ENCODE data around the gene COMTD1. TPM values are rescaled to one million over a fixed set of nuclear protein-coding genes. Genes with fewer than 3 reads are reported as not detected.

COMTD1 gene
- total RNA-seq, 1 donor: 13.4 TPM

DNA sequence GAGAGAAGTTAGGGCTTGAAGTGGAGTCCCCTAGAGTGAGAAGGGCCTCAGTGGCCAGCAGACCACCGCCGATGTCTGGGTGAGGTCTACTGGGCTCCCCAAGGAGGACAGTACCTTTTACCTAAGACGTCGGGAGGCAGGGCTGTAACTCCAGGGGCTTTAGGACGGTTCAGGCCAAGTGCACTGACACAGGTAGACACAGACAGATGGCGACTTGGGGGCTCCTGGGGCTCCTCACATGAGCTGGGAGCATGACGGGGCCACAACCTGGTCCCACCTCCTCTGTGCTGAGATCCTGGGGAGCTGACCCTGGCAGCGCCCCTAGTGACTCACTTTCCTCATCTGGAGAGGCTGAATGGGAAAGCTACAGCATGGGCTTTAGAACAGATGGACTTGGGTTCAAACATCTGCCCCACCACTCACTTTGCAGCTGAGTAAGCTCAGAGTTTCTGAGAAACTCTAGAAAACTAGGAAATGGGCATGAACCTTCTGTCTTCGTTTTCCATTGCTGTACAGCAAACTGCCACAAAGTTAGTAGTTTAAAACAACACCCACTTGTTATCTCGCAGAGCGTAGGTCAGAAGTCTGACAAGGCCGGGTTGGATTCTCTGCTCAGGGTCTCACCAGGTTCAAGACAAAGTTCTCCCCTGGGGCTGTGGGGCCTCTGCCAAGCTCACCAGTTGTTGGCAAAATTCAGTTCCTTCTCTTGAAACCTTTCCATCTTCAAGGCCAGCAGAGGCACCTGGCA is 4.7 kb upstream of the COMTD1 start:
- no peak overlapping the region for H2AFZ ChIP-seq (ENCODE audit: low read length)
- no peaks in the 10 kb centered on the region for H3K36me3 ChIP-seq (ENCODE audit: insufficient read depth, low read length)
- H3K27me3 ChIP-seq (ENCODE audit: insufficient read depth, low read length): no peaks in the 10 kb centered on the region
- H3K4me2 ChIP-seq (ENCODE audit: insufficient read depth, low read length): no peak overlapping the region
- H3K27ac ChIP-seq (ENCODE audit: low read depth, low read length): no peak overlapping the region
- no peak for TF ChIP-seq CTCF (IDR thresholded peaks at IDR 0.05; ENCODE audit: extremely low read depth, low read depth, low read length)
- H3K9me3 ChIP-seq (ENCODE audit: low read depth, low read length): no peaks in the 10 kb centered on the region
- H3K4me1 ChIP-seq (ENCODE audit: insufficient read depth, low read length): no peaks in the 10 kb centered on the region
- no peak for DNase-seq (ENCODE audit: insufficient read length, low spot score, missing footprints)
- H4K20me1 ChIP-seq (ENCODE audit: insufficient read depth, low read length): no peaks in the 10 kb centered on the region
- H3K79me2 ChIP-seq (ENCODE audit: insufficient read depth, low read length): no peaks in the 10 kb centered on the region
- H3K4me3 ChIP-seq (ENCODE audit: insufficient read depth, low read length): no peak overlapping the region

DNA sequence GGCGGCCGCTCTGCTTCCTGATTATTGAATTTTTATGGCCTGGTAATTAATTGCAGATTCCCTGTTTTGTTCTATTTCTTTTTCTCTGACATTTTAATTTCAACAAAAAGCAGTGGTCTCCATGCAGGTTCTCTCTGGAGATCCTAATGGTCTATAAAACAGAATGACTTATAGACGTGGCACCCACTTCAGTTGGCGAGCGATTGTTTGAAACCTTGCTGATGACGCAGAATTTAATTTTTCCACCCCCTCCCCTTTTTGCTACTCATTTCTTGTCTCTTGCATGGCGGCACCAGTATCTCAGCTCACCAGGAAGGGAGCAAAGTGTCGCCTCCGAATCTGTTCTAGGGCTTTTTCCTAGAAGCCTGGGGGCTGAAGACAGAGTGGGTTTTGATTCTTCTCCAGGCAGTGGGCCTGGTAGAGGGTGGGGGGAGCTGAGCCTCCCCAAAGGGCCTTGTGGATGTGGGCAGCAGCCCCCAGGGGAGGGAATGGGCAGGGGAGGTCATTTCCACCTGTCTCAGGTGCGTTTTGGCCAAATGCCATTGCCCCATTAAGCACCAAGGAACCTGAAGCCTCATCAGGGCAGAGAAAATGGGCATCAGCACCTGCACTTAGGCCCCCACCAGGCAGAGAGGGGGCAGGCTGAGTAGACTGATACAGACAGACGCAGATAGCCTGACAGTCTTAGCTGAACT is 3.5 kb upstream of the COMTD1 start:
- Histone ChIP-seq H3K4me3 (ENCODE audit: insufficient read depth, low read length) (no peak overlapping the region), H3K27me3 (ENCODE audit: insufficient read depth, low read length) (no peaks in the 10 kb centered on the region), H3K79me2 (ENCODE audit: insufficient read depth, low read length) (no peaks in the 10 kb centered on the region), H3K9me3 (ENCODE audit: low read depth, low read length) (no peaks in the 10 kb centered on the region), H3K4me1 (ENCODE audit: insufficient read depth, low read length) (peaks cover 13% of the 10 kb centered on the region), H3K27ac (ENCODE audit: low read depth, low read length) (no peak overlapping the region), H3K4me2 (ENCODE audit: insufficient read depth, low read length) (no peak overlapping the region), H4K20me1 (ENCODE audit: insufficient read depth, low read length) (no peaks in the 10 kb centered on the region), H2AFZ (ENCODE audit: low read length) (no peak overlapping the region), H3K36me3 (ENCODE audit: insufficient read depth, low read length) (no peaks in the 10 kb centered on the region)
- DNase-seq (ENCODE audit: insufficient read length, low spot score, missing footprints): peak; percentile 48
- no peak for TF ChIP-seq CTCF (IDR thresholded peaks at IDR 0.05; ENCODE audit: extremely low read depth, low read depth, low read length)

GRCh38 chr10:75238182-75239095 is 2.7 kb upstream of the COMTD1 start:
- Histone ChIP-seq H3K4me3 (ENCODE audit: insufficient read depth, low read length) (no peak overlapping the region), H3K79me2 (ENCODE audit: insufficient read depth, low read length) (no peaks in the 10 kb centered on the region), H3K27ac (ENCODE audit: low read depth, low read length) (no peak overlapping the region), H3K27me3 (ENCODE audit: insufficient read depth, low read length) (no peaks in the 10 kb centered on the region), H3K9me3 (ENCODE audit: low read depth, low read length) (no peaks in the 10 kb centered on the region), H4K20me1 (ENCODE audit: insufficient read depth, low read length) (no peaks in the 10 kb centered on the region), H2AFZ (ENCODE audit: low read length) (no peak overlapping the region), H3K36me3 (ENCODE audit: insufficient read depth, low read length) (no peaks in the 10 kb centered on the region), H3K4me2 (ENCODE audit: insufficient read depth, low read length) (no peak overlapping the region), H3K4me1 (ENCODE audit: insufficient read depth, low read length) (peaks cover 13% of the 10 kb centered on the region)
- DNase-seq (ENCODE audit: insufficient read length, low spot score, missing footprints): peak; percentile 39
- TF ChIP-seq CTCF (IDR thresholded peaks at IDR 0.05; ENCODE audit: extremely low read depth, low read depth, low read length): no peak

Data from osteoblast (primary cell).